Neural cell (in vitro differentiated cells): ENCODE results near the gene CD248. TPM values are rescaled to one million over a fixed set of nuclear protein-coding genes. Genes with fewer than 3 reads are reported as not detected.
A peak's percentile ranks its signal among the peaks of the same experiment; 100 is the strongest.

ENCODE experiments used
- H2AFZ ChIP-seq: fragments of 200-600, 300-800 bp; sonication (generic), shearing (Covaris generic); 2 replicates; pipeline ENCODE4 v1.6.0; 2014; ENCODE audit warnings: low read depth, mild to moderate bottlenecking, antibody characterized with exemption, low read length, moderate library complexity
- H3F3A ChIP-seq: fragments of 200-600 bp; shearing (Covaris generic); 2 replicates; pipeline ENCODE4 v1.6.1; 2016; ENCODE audit warnings: mild to moderate bottlenecking, moderate library complexity, mixed read lengths, antibody characterized with exemption, low read length; ENCODE audit not compliant: insufficient read depth, poor library complexity, severe bottlenecking
- H3K27ac ChIP-seq: fragments of 200-600, 300-800 bp; sonication (generic), shearing (Covaris generic); 2 replicates; pipeline ENCODE4 v1.5.1; 2014; ENCODE audit warnings: mild to moderate bottlenecking, low read length, moderate library complexity
- H3K27me3 ChIP-seq: fragments of 300-800, 200-600 bp; sonication (generic), shearing (Covaris generic); 2 replicates; pipeline ENCODE4 v1.6.0; 2014; ENCODE audit warnings: mild to moderate bottlenecking, low read depth, low read length, moderate library complexity; ENCODE audit not compliant: insufficient read depth
- H3K36me3 ChIP-seq: fragments of 300-800, 200-600 bp; sonication (generic), shearing (Covaris generic); 2 replicates; pipeline ENCODE4 v1.5.1; 2014; ENCODE audit warnings: mild to moderate bottlenecking, antibody characterized with exemption, low read length, moderate library complexity; ENCODE audit not compliant: insufficient read depth
- H3K4me2 ChIP-seq: fragments of 300-800, 200-600 bp; sonication (generic), shearing (Covaris generic); 2 replicates; pipeline ENCODE4 v1.6.0; 2014; ENCODE audit warnings: mild to moderate bottlenecking, low read length
- H3K4me3 ChIP-seq: fragments of 300-800, 200-600 bp; sonication (generic), shearing (Covaris generic); 2 replicates; pipeline ENCODE4 v1.5.1; 2014; ENCODE audit warnings: mild to moderate bottlenecking, low read length, moderate library complexity
- H3K79me2 ChIP-seq: fragments of 200-600 bp; shearing (Covaris generic); replicated peaks from 2 replicates; pipeline ENCODE4 v1.6.0; 2014; ENCODE audit warnings: mild to moderate bottlenecking, low read length, moderate library complexity; ENCODE audit not compliant: insufficient read depth
- H3K9ac ChIP-seq: fragments of 300-800, 200-600 bp; sonication (generic), shearing (Covaris generic); 2 replicates; pipeline ENCODE4 v1.6.1; 2016; ENCODE audit warnings: mild to moderate bottlenecking, low read length, mixed read lengths
- H3K9me2 ChIP-seq: fragments of 200-600 bp; shearing (Covaris generic); 2 replicates; pipeline ENCODE4 v1.6.1; 2016; ENCODE audit warnings: mild to moderate bottlenecking, low read length, mixed read lengths; ENCODE audit not compliant: insufficient read depth
- H3K9me3 ChIP-seq: fragments of 200-600, 300-800 bp; sonication (generic), shearing (Covaris generic); 2 replicates; pipeline ENCODE4 v1.6.1; 2016; ENCODE audit warnings: mild to moderate bottlenecking, mixed run types, low read length, moderate library complexity, mixed read lengths
- H4K20me1 ChIP-seq: fragments of 200-600 bp; shearing (Covaris generic); 2 replicates; pipeline ENCODE4 v1.6.1; 2016; ENCODE audit warnings: mild to moderate bottlenecking, mixed run types; ENCODE audit not compliant: insufficient read depth
- CTCF ChIP-seq: fragments of 450-650 bp; IDR thresholded peaks from 2 replicates; pipeline ENCODE4 v1.5.1; 2014; ENCODE audit warnings: antibody characterized with exemption, mild to moderate bottlenecking, moderate library complexity; ENCODE audit not compliant: poor library complexity, severe bottlenecking
- EP300 ChIP-seq: fragments of 450-650 bp; conservative IDR thresholded peaks from 2 replicates; pipeline ENCODE4 v1.6.1; 2014; ENCODE audit warnings: antibody characterized with exemption, mild to moderate bottlenecking, moderate library complexity; ENCODE audit not compliant: poor library complexity, severe bottlenecking
- EZH2 ChIP-seq: fragments of 200-600, 300-800 bp; shearing (Covaris generic), sonication (generic); IDR thresholded peaks from 2 replicates; pipeline ENCODE4 v1.6.1; 2014; ENCODE audit warnings: antibody characterized with exemption, low read length, borderline replicate concordance, mild to moderate bottlenecking; ENCODE audit not compliant: insufficient read depth, poor library complexity, severe bottlenecking
- POLR2AphosphoS5 ChIP-seq: IDR thresholded peaks from 2 replicates; pipeline ENCODE4 v1.6.1; 2012
- REST ChIP-seq: IDR thresholded peaks from 2 replicates; pipeline ENCODE4 v1.6.1; 2012; ENCODE audit warnings: borderline replicate concordance
- SMC3 ChIP-seq: fragments of 450-650 bp; conservative IDR thresholded peaks from 2 replicates; pipeline ENCODE4 v1.6.1; 2014; ENCODE audit warnings: antibody characterized with exemption, mild to moderate bottlenecking, moderate library complexity; ENCODE audit not compliant: poor library complexity
- polyA plus RNA-seq: library from polyadenylated mRNA; depleted of rRNA; stranded (reverse); fragments of >200 nt; gene quantifications from 2 replicates; pipeline ENCODE4 v1.2.3, GENCODE V29; 2014

The CD248 gene
- polyA plus RNA-seq, 1 donor from 2014 or later, result not detected

DNA sequence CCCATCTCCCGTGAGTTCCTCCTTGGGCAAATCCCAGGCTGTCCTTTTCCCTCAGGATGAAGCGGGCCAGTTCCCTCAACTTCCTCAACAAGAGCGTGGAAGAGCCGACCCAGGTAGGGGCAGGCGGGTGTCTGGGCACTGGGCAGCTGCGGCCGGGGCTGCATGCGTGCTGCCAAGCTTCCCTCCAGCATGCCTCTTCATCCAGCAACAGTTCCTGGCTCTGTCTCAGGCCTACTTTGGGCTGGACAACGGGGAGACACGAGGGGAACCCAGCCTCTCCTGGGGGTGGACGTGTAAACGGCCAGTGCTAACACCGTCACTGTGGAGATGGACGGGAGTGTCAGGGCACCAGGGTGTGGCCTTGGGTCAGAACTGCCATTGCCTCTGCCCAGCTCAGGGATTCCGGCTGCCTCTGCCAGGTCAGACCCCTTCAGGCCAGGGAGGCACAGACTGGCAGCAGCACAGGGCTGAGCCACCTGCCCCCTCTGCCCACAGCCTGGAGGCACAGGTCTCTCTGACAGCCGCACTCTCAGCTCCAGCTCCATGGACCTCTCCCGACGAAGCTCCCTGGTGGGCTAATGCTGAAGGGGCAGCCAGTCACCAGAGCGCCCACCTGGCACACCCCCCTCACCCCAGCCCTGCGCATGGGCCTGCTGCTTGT, 50.3 kb downstream of the CD248 start:
- Histone ChIP-seq H3K27ac (peak overlapping the region; percentile 92), H3K79me2 (peaks cover 20% of the 10 kb centered on the region), H3K27me3 (no peaks in the 10 kb centered on the region), H3F3A (no peaks in the 10 kb centered on the region), H3K4me2 (no peak overlapping the region), H2AFZ (no peak overlapping the region), H3K36me3 (no peaks in the 10 kb centered on the region), H3K9me3 (no peaks in the 10 kb centered on the region), H3K4me3 (peak overlapping the region; percentile 92), H3K9ac (peak overlapping the region; percentile 57), H3K9me2 (no peaks in the 10 kb centered on the region), H4K20me1 (no peaks in the 10 kb centered on the region)
- no peak for TF ChIP-seq SMC3
- no peak for TF ChIP-seq EZH2
- no peak for TF ChIP-seq POLR2AphosphoS5
- no peak for TF ChIP-seq REST

DNA sequence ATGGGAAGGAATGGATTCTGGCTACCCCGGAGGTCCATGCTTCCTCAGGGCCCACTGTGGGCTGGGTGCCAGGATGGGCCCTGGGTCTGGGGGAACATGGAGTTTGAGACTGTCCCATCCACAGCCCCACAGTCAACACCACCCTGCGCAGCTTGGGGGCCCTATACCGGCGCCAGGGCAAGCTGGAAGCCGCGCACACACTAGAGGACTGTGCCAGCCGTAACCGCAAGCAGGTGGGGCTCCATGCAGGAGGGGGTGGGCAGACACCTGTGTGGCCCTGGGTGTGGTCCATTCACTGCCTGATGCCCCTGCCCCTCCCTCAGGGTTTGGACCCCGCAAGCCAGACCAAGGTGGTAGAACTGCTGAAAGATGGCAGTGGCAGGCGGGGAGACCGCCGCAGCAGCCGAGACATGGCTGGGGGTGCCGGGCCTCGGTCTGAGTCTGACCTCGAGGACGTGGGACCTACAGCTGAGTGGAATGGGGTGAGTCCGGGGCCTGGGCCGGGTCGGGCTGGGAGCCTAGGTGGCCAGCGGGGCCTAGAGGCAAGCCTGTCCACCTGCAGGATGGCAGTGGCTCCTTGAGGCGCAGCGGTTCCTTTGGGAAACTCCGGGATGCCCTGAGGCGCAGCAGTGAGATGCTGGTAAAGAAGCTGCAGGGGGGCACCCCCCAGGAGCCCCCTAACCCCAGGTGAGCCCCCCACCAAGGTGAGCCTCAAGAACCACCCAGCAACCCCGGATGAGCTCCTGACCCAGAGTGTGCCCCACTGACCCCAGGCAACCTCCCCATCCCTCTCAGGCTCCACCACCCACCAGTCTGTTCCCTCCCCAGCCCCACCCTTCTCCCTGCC, 51.1 kb downstream of the CD248 start:
- TF ChIP-seq EP300 (no peak), POLR2AphosphoS5 (no peak)
- Histone ChIP-seq H3K9me3 (no peaks in the 10 kb centered on the region), H3K4me3 (no peak overlapping the region), H3K36me3 (no peaks in the 10 kb centered on the region), H3K27ac (no peak overlapping the region), H3K9ac (no peak overlapping the region), H4K20me1 (no peaks in the 10 kb centered on the region), H2AFZ (no peak overlapping the region), H3K27me3 (no peaks in the 10 kb centered on the region), H3K4me2 (no peak overlapping the region), H3K9me2 (no peaks in the 10 kb centered on the region), H3F3A (no peaks in the 10 kb centered on the region), H3K79me2 (peaks cover 19% of the 10 kb centered on the region)

DNA sequence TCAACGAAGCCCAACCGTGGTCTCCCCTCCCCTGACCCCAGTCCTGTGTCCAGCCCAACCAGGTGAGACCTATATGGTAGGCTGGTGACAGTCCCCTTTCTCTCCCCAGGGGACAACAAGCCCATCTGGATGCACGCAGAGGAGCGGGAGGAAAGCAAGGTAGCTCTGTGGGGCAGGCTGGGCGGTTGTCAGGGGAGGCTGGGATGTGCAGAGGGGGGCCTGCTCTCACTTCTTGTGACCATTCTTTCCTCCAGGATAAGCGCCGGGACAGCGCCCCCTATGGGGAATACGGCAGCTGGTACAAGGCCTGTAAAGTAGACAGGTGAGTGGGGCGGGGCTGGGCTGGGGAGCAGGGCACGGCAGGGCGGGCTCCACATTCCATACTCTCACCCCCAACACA, 51.9 kb downstream of the CD248 start:
- Histone ChIP-seq H3K36me3 (peaks cover 3% of the 10 kb centered on the region), H3K27ac (no peak overlapping the region), H3K9me3 (no peaks in the 10 kb centered on the region)

More for the DNA sequence above, 51.9 kb downstream of the CD248 start:
- Histone ChIP-seq H3K4me2 (no peak overlapping the region), H3K4me3 (no peak overlapping the region), H2AFZ (no peak overlapping the region), H3K9ac (no peak overlapping the region), H3K27me3 (no peaks in the 10 kb centered on the region), H3K79me2 (peaks cover 14% of the 10 kb centered on the region), H4K20me1 (peaks cover 1% of the 10 kb centered on the region), H3F3A (no peaks in the 10 kb centered on the region), H3K9me2 (no peaks in the 10 kb centered on the region)
- TF ChIP-seq REST (no peak), CTCF (peak; percentile 39)
